SK-N-MC (cell line): ENCODE results near the gene FHOD3.

Source experiments
- DNase-seq: peaks from one replicate; pipeline ENCODE4 v3.0.0-alpha.2; 2011; ENCODE audit warnings: low read depth, low spot score
- H3K27ac ChIP-seq: fragments of 200-600 bp; sonication (generic); 2 replicates; pipeline ENCODE4 v1.5.1; 2016; ENCODE audit warnings: mixed run types
- H3K36me3 ChIP-seq: fragments of 200-600 bp; sonication (generic); 2 replicates; pipeline ENCODE4 v1.6.1; 2017; ENCODE audit warnings: antibody characterized with exemption, low read length, mixed read lengths; ENCODE audit not compliant: insufficient read depth
- H3K4me3 ChIP-seq: fragments of 200-600 bp; sonication (generic); 2 replicates; pipeline ENCODE4 v1.5.1; 2016
- H3K9ac ChIP-seq: fragments of 200-600 bp; sonication (generic); 2 replicates; pipeline ENCODE4 v1.8.0; 2017; ENCODE audit warnings: mixed run types, mixed read lengths; ENCODE audit not compliant: insufficient read length
- H3K9me3 ChIP-seq: fragments of 200-600 bp; sonication (generic); 2 replicates; pipeline ENCODE4 v1.6.1; 2017; ENCODE audit warnings: low read depth, mild to moderate bottlenecking, antibody characterized with exemption, low read length, moderate library complexity, mixed read lengths
- EZH2 ChIP-seq: fragments of 200-600 bp; sonication (generic); IDR thresholded peaks from one replicate; pipeline ENCODE4 v1.6.1; 2017; ENCODE audit warnings: antibody characterized with exemption
- FOXP2 ChIP-seq: optimal IDR thresholded peaks from 2 replicates; pipeline ENCODE3; 2011; ENCODE audit warnings: mild to moderate bottlenecking, moderate library complexity; ENCODE audit not compliant: insufficient read depth; ENCODE audit errors: extremely low read length, control extremely low read depth
- POLR2AphosphoS5 ChIP-seq: IDR thresholded peaks from 2 replicates; pipeline ENCODE4 v1.6.1; 2012; ENCODE audit warnings: mild to moderate bottlenecking, low read depth, low read length, borderline replicate concordance

Gene FHOD3

DNA sequence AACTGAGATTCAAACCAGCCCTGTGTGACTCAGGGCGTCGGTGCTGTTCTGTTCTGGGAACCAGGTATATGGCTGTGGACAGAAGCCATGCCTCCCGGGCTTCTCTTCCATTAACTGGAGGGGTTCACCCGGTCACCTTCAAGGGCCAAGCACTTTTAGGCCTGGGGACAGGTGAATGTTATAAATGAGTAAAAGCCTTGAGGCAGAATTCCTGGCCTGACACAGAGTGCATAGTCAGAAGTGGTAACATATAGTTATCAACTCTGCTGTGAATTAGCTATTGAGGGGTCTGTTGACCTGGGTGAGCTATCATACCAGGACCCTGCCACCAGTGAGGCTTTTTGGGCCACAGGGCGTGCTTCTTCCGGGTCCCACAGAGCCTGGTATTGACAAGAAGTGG is 2.7 kb downstream of the FHOD3 start:
- Histone ChIP-seq H3K27ac (no peak overlapping the region), H3K9me3 (no peaks in the 10 kb centered on the region), H3K9ac (no peak overlapping the region), H3K4me3 (no peak overlapping the region), H3K36me3 (no peaks in the 10 kb centered on the region)
- no peak for DNase-seq
- TF ChIP-seq FOXP2 (no peak), POLR2AphosphoS5 (no peak), EZH2 (no peak)

DNA sequence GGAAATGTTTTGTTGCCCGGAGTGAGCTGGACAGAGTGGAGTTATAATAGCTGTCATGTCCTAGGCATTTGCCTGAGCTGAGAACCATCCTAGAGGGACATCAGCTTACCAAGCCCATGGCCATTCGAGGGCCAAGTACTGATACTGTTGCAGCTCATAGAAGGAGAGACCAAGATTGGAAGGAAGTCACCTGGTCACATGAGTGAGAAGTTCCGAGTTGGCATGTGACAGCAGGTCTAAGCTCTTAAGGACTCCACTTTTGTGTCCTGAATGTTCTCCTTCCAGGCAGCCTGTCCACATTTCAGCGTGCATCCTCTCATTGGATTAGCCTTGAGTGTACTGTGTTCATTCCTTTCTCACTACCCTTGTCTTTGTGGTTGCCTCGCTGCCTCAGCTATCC is 4.4 kb downstream of the FHOD3 start:
- no peaks in the 10 kb centered on the region for H3K9me3 ChIP-seq
- H3K27ac ChIP-seq: no peak overlapping the region
- H3K4me3 ChIP-seq: no peak overlapping the region
- no peak for TF ChIP-seq FOXP2
- no peak for TF ChIP-seq EZH2
- TF ChIP-seq POLR2AphosphoS5: no peak
- no peak overlapping the region for H3K9ac ChIP-seq
- no peak for DNase-seq
- H3K36me3 ChIP-seq: no peaks in the 10 kb centered on the region

DNA sequence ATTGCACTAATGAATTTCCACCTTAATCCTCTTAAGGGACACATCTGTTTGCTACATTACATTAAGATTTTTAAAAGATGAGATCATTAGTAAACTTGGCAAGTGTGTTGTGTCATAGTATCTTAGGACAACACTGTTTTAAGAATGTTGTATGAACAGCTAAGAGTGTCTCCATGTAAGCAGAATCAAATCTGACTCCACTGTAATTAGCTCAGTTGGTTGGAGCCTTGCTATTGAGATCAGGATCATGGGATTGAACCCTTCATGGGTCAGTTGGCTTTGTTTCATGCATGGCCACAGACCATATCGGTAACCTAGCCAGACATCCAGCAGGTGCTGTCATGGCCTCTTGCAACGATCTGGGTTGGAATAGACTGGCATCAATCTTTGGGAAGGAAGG is 5.2 kb downstream of the FHOD3 start:
- DNase-seq: no peak
- TF ChIP-seq EZH2: no peak
- Histone ChIP-seq H3K36me3 (no peaks in the 10 kb centered on the region), H3K4me3 (no peak overlapping the region), H3K27ac (no peak overlapping the region), H3K9ac (no peak overlapping the region), H3K9me3 (no peaks in the 10 kb centered on the region)

DNA sequence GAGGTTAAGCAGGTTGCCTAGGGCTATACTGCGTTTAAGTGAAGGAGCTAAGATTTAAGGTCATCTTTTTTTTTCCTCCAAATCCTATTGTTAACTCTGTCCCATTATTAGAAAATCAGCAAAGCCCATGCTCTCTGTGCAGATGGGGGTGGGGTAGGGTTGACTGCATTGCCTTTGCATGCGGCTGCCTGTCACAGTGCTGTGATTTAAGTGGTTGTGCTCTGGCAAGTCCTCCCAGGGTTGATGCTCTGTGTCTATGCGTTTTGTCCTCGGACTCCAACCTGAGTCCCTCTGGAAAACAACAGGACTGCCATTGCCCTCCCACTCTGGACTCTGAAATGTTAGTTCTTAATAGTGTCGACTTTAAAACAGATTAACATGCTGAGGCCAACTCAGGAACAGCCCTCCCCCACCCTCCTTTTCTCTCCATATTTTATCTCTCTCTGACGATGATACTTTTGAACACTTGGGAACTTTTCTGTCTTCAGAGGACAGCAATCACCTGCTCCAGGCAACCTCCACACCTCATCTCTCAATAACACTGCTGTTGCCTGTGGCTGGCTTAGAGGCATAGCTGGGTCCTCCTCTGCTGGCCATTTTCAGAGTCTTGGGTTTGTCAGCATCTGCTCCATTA is 5.8 kb downstream of the FHOD3 start:
- H3K36me3 ChIP-seq: no peaks in the 10 kb centered on the region
- TF ChIP-seq EZH2 (no peak), POLR2AphosphoS5 (no peak), FOXP2 (no peak)
- H3K9ac ChIP-seq: no peak overlapping the region
- no peaks in the 10 kb centered on the region for H3K9me3 ChIP-seq
- no peak overlapping the region for H3K4me3 ChIP-seq
- H3K27ac ChIP-seq: no peak overlapping the region
- DNase-seq: no peak

DNA sequence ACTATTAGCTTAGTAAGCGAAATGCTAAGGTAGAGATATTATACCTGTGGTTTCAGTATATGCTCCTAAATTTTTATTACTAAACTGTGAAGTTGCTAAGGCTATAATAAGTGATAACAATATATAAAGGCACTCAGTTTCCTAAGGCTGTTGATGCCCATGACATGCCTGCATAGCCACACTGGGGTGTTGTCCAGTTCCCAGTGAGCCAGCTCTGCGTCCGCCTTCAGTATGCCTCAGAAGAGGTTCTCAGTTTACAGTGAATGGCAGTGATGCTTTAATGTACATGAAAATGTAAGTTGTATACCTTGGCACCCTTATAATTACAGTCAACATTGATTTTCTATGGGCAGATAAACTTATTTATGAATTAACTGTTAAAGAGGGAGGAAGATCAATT is 7.2 kb downstream of the FHOD3 start:
- Histone ChIP-seq H3K27ac (no peak overlapping the region), H3K9ac (no peak overlapping the region), H3K36me3 (no peaks in the 10 kb centered on the region), H3K4me3 (no peak overlapping the region), H3K9me3 (no peaks in the 10 kb centered on the region)
- no peak for DNase-seq
- TF ChIP-seq EZH2: no peak
- no peak for TF ChIP-seq FOXP2
- no peak for TF ChIP-seq POLR2AphosphoS5

DNA sequence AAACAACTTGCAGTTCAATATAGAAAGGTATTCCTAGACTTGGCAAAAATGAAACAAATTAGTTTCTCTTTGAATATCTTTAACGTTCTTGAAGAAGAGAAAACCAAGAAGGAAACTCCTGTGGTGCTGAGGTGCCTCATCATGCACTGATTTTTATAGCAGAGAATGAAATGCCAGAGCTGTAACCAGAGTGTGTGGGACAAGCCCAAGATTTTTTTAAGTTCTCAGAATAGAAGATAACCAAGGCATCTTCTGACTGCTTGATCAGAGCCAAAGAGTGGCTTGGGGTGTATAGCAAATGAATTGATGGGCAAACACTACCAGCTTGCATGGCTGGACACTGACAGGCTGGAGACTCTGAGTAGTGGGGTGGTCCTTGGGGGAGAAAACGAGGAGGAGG is 7.9 kb downstream of the FHOD3 start:
- DNase-seq: no peak
- no peak overlapping the region for H3K9ac ChIP-seq
- no peak for TF ChIP-seq EZH2
- no peak for TF ChIP-seq POLR2AphosphoS5
- no peak for TF ChIP-seq FOXP2
- no peaks in the 10 kb centered on the region for H3K9me3 ChIP-seq
- H3K36me3 ChIP-seq: no peaks in the 10 kb centered on the region
- H3K27ac ChIP-seq: no peak overlapping the region
- no peak overlapping the region for H3K4me3 ChIP-seq

DNA sequence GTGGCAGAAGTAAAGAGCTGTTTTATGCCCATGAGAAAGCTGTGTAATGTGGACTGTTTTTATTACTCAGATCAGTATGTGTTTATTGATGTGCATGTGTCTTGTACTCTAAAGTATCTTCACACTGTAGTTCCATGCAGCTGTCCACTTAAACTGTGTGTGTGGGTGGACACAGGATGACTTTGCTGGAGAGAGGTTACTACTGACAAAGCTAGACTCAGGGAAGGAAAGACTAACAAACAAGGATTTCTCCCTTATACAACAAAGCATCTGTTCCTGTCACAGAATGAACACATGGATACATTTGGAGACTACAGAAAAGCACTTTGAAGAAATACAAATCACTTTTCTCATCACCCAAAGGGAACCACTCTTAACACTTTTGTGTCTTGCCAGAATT is 10.0 kb downstream of the FHOD3 start:
- TF ChIP-seq FOXP2: no peak
- H3K9ac ChIP-seq: no peak overlapping the region
- no peaks in the 10 kb centered on the region for H3K36me3 ChIP-seq
- no peak for DNase-seq
- no peak overlapping the region for H3K27ac ChIP-seq
- H3K9me3 ChIP-seq: no peaks in the 10 kb centered on the region
- H3K4me3 ChIP-seq: no peak overlapping the region

DNA sequence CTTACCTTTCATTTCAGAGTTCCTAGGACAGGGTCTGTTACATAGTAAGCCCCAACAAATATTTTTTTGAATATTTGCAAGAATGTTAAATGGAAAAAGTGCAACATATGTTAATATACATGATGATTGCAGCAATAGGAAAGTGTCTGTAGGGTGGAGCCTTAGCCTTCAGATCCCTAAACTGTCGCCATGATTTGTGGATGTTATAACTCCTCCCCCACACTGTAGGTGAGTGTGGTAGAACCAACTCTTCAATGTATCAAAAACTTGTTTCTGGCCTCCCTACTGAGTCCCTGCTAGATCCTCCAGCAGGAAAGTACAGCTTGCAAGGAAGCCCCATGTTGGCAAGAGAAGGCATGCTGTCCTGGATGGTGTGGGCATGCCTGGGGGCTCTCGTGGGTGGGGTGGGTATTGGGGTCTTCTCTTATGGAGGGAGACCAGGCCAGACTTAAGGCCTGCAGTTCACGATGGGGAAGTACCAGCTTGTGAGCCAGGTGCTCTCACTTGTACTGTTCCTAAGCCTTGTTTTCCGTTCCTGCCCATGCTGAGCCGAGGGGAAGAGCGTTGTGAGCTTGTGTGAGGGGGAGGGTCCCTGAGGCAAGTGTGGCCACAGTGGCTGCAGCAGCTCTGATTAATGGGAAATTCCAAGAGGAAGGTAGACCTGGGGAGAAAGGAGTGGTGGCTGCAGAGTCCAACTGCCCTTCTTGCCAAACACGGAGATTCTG is 11.4 kb downstream of the FHOD3 start:
- H3K4me3 ChIP-seq: no peak overlapping the region
- no peak overlapping the region for H3K27ac ChIP-seq
- TF ChIP-seq FOXP2 (no peak), EZH2 (no peak), POLR2AphosphoS5 (no peak)

DNA sequence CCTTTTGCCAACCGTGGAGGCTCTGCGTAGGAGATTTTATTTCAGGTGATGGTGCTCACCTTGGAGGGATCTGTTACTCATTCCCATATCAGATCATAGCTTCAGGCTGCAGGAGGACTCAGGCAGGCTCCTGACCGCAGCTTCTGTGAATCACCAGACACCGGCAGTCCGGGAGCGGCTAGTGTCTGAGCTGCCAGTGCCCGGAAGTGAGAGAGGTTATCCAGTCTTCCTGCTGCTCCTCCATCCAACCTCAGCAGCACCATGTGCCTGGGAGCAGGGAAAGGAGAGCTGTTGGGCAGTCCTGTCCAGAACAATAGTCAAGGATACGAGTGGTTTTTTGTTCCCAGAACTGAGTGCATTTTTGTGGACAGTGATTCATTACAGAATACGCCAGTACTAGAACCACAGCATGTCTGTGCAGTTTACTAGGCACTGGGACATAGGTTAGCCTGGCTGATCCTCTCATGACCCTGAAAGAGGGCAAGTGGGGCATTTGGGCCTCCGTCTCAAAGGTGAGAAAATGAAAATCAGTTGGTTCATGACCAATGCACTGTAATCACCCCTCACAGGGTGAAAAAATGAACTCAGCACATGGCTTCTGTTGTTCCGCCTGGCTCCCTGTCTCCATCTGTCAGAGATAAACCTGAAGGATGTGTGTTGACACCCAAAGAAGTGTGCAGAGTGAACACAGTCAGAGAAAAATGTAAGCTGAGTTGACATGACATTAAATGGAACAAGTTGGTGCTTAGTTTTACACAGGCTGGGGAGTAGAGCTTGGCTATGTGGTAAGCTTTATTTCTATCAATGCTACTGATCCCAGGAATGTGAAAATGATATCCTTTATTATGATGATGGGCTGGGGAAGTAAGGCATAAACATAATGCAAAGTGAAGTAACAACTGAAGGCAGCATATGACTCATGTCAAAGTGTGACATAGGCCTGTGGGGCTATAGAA is 12.2 kb downstream of the FHOD3 start:
- H3K27ac ChIP-seq: no peak overlapping the region
- H3K4me3 ChIP-seq: no peak overlapping the region
- no peaks in the 10 kb centered on the region for H3K36me3 ChIP-seq
- TF ChIP-seq FOXP2 (no peak), EZH2 (no peak), POLR2AphosphoS5 (no peak)
- DNase-seq: no peak
- no peak overlapping the region for H3K9ac ChIP-seq
- H3K9me3 ChIP-seq: no peaks in the 10 kb centered on the region

More for the DNA sequence above, 11.4 kb downstream of the FHOD3 start:
- Histone ChIP-seq H3K9ac (no peak overlapping the region), H3K9me3 (no peaks in the 10 kb centered on the region), H3K36me3 (no peaks in the 10 kb centered on the region)
- no peak for DNase-seq
